D721Med (cell line): ENCODE data around the gene PIEZO1.

Experiments used
- DNase-seq: peaks from one replicate; pipeline ENCODE4 v3.0.0; 2011; ENCODE audit warnings: low spot score; ENCODE audit not compliant: insufficient read length
- FAIRE-seq: peaks from 2 replicates; lab custom pipeline; 2011; peaks lifted over from hg19 to GRCh38; lab: Jason Lieb, UNC
- CTCF ChIP-seq: IDR thresholded peaks from 2 replicates; pipeline ENCODE4 v1.5.1; 2012; ENCODE audit warnings: mild to moderate bottlenecking, control low read depth; ENCODE audit not compliant: insufficient read depth; ENCODE audit errors: missing control alignments

The PIEZO1 gene

GRCh38 chr16:88799569-88800276, 14.7 kb upstream of the PIEZO1 start:
- FAIRE-seq (no peak), DNase-seq (no peak)
- TF ChIP-seq CTCF: no peak

GRCh38 chr16:88798772-88799455, 13.9 kb upstream of the PIEZO1 start:
- no peak for FAIRE-seq
- DNase-seq: no peak
- no peak for TF ChIP-seq CTCF

GRCh38 chr16:88798073-88798472, 13.1 kb upstream of the PIEZO1 start:
- DNase-seq: no peak
- TF ChIP-seq CTCF: no peak
- FAIRE-seq: no peak

GRCh38 chr16:88796278-88796677, 11.3 kb upstream of the PIEZO1 start:
- TF ChIP-seq CTCF: no peak
- DNase-seq (no peak), FAIRE-seq (no peak)

- FAIRE-seq (no peak), DNase-seq (no peak)
- no peak for TF ChIP-seq CTCF
These were observed 8.4 kb upstream of the PIEZO1 start for GRCh38 chr16:88793251-88793954.

GRCh38 chr16:88792668-88793250, 7.7 kb upstream of the PIEZO1 start:
- FAIRE-seq (no peak), DNase-seq (no peak)
- TF ChIP-seq CTCF: no peak
